GM12878 (cell line): ENCODE data around the gene DDX20. TPM values are rescaled to one million over a fixed set of nuclear protein-coding genes. Genes with fewer than 3 reads are reported as not detected.

Experiments used
- ATAC-seq: fragments of 200-7000 bp; cut with Tn5 transposase; 3 replicates; pipeline ENCODE4 v1.9.1; 2020; ENCODE audit warnings: mild to moderate bottlenecking, moderate library complexity
- BruUV-seq: library from RNA; stranded (reverse); fragments of 400-500 nt; replicated peaks from 2 replicates; lab custom pipeline; 2021; lab: Mats Ljungman, UMichigan
- CTCF ChIA-PET: fragments of 300-600 bp; sonication (Branson Sonifier 250); formaldehyde crosslinking; extraction: SDS; loops from one replicate; lab custom pipeline; 2021; ENCODE audit warnings: inconsistent platforms; lab: Yijun Ruan, JAX
- POLR2A ChIA-PET: fragments of 350-600 bp; formaldehyde crosslinking; extraction: SDS; loops from one replicate; lab custom pipeline; 2021; ENCODE audit warnings: inconsistent platforms; lab: Charles Lee
- RAD21 ChIA-PET: fragments of 300-600 bp; sonication (Branson Sonifier 250); formaldehyde crosslinking; loops from one replicate; lab custom pipeline; 2023; ENCODE audit warnings: antibody characterized with exemption; ENCODE audit not compliant: unreplicated experiment; lab: Charles Lee
- SMC1A ChIA-PET: fragments of 300-600 bp; sonication (Branson Sonifier 250); formaldehyde crosslinking; loops from one replicate; lab custom pipeline; 2023; ENCODE audit not compliant: unreplicated experiment, uncharacterized antibody; lab: Charles Lee
- DNase-seq: peaks from one replicate; pipeline ENCODE4 v3.0.0-alpha.2; 2011; ENCODE audit warnings: low read depth, low spot score
- FAIRE-seq: peaks from 3 replicates; lab custom pipeline; 2011; peaks lifted over from hg19 to GRCh38; lab: Jason Lieb, UNC
- H2AFZ ChIP-seq: 2 replicates; pipeline ENCODE4 v1.6.0; 2011; ENCODE audit warnings: low read depth, low read length, control low read depth; ENCODE audit not compliant: control insufficient read depth
- H3K27ac ChIP-seq: 2 replicates; pipeline ENCODE4 v1.5.1; 2011; ENCODE audit warnings: control low read depth; ENCODE audit not compliant: control insufficient read depth, insufficient read depth
- H3K27me3 ChIP-seq, 2 experiments: replicated peaks in 1 of 2; 2 replicates each; pipeline versions ENCODE4 v1.6.0 to v1.6.1; 2011; ENCODE audit warnings: low read length in 1 of 2; ENCODE audit not compliant: control insufficient read depth in 2 of 2, insufficient read depth in 2 of 2
- H3K36me3 ChIP-seq, 2 experiments: 2 replicates each; pipeline ENCODE4 v1.5.1; 2011; ENCODE audit warnings: low read length in 1 of 2; ENCODE audit not compliant: control insufficient read depth in 2 of 2, insufficient read depth in 2 of 2
- H3K4me1 ChIP-seq: 2 replicates; pipeline ENCODE4 v1.6.1; 2011; ENCODE audit warnings: mild to moderate bottlenecking, low read length, moderate library complexity, mixed read lengths; ENCODE audit not compliant: control insufficient read depth, insufficient read depth
- H3K4me2 ChIP-seq: 2 replicates; pipeline ENCODE4 v1.6.0; 2011; ENCODE audit warnings: control low read depth; ENCODE audit not compliant: control insufficient read depth, insufficient read depth
- H3K4me3 ChIP-seq: fragments of 200-600 bp; sonication (generic); 2 replicates; pipeline ENCODE4 v1.5.1; 2016
- H3K79me2 ChIP-seq: 2 replicates; pipeline ENCODE4 v1.6.0; 2011; ENCODE audit warnings: low read length; ENCODE audit not compliant: control insufficient read depth, insufficient read depth
- H3K9ac ChIP-seq: 2 replicates; pipeline ENCODE4 v1.8.0; 2011; ENCODE audit warnings: low read length, control low read depth, mixed read lengths; ENCODE audit not compliant: control insufficient read depth, insufficient read depth
- H3K9me3 ChIP-seq: replicated peaks from 3 replicates; pipeline ENCODE4 v1.5.1; 2011; ENCODE audit warnings: mild to moderate bottlenecking, low read length; ENCODE audit not compliant: control insufficient read depth, insufficient read depth
- H4K20me1 ChIP-seq: 2 replicates; pipeline ENCODE4 v1.6.0; 2011; ENCODE audit not compliant: control insufficient read depth, insufficient read depth
- BCL11A ChIP-seq: IDR thresholded peaks from 2 replicates; pipeline ENCODE4 v1.6.1; 2011; ENCODE audit warnings: low read depth, low read length
- CHD4 ChIP-seq: fragments of 200-600 bp; sonication (generic); IDR thresholded peaks from 2 replicates; pipeline ENCODE4 v1.6.1; 2016; ENCODE audit warnings: mild to moderate bottlenecking
- EGR1 ChIP-seq, 2 experiments: IDR thresholded peaks; 1 replicate in 1 of 2; 2 replicates in 1 of 2; pipeline ENCODE4 v1.6.1; 2011 to 2012; ENCODE audit warnings: low read depth in 2 of 2, low read length in 2 of 2, borderline replicate concordance in 1 of 2, mild to moderate bottlenecking in 1 of 2, moderate library complexity in 1 of 2
- JUND ChIP-seq: IDR thresholded peaks from 2 replicates; pipeline ENCODE4 v1.6.1; 2012; ENCODE audit warnings: low read depth, mild to moderate bottlenecking, low read length, improper control_type of control experiment, moderate library complexity
- MEF2A ChIP-seq: IDR thresholded peaks from 2 replicates; pipeline ENCODE4 v1.6.1; 2011; ENCODE audit warnings: low read depth, mild to moderate bottlenecking, low read length, moderate library complexity; ENCODE audit not compliant: insufficient read depth
- NFXL1 ChIP-seq: fragments of 450-650 bp; IDR thresholded peaks from 2 replicates; pipeline ENCODE4 v1.6.1; 2017; ENCODE audit warnings: antibody characterized with exemption, mild to moderate bottlenecking, borderline replicate concordance
- NKRF ChIP-seq: fragments of 450-650 bp; conservative IDR thresholded peaks from 2 replicates; pipeline ENCODE4 v1.6.1; 2017; ENCODE audit warnings: mild to moderate bottlenecking, moderate library complexity
- PKNOX1 ChIP-seq: fragments of 450-650 bp; IDR thresholded peaks from 2 replicates; pipeline ENCODE4 v1.6.1; 2016; ENCODE audit warnings: mild to moderate bottlenecking
- SREBF1 ChIP-seq: IDR thresholded peaks from 2 replicates; pipeline ENCODE4 v1.6.1; 2012; ENCODE audit warnings: mild to moderate bottlenecking, low read length
- TAF1 ChIP-seq: IDR thresholded peaks from 2 replicates; pipeline ENCODE4 v1.6.1; 2011; ENCODE audit warnings: mild to moderate bottlenecking, low read depth, low read length, borderline replicate concordance
- ZNF274 ChIP-seq: IDR thresholded peaks from one replicate; pipeline ENCODE4 v1.8.0; 2011; ENCODE audit not compliant: insufficient read length, insufficient read depth
- WGBS: methylation state at CpG from one replicate; pipeline ENCODE4 v1.1.6; 2016; ENCODE audit warnings: low lambda C conversion rate; ENCODE audit not compliant: insufficient replicate concordance, insufficient coverage; ENCODE audit errors: missing lambda C conversion rate; 5-methylcytosine and 5-hydroxymethylcytosine counted together
- in situ Hi-C: fragments of 300-500 bp; cut with MboI; formaldehyde crosslinking; loops from 9 replicates; pipeline ENCODE4 v1.14.3; 2018; ENCODE audit warnings: mixed read lengths
- intact Hi-C: fragments of 100-400 bp; cut with micrococcal nuclease; formaldehyde crosslinking; loops from one replicate; pipeline ENCODE4 v1.14.2; 2022; ENCODE audit not compliant: unreplicated experiment
- polyA plus RNA-seq, 11 experiments: library from polyadenylated mRNA; depleted of rRNA in 4 of 11; unstranded in 6 of 11; stranded (reverse) in 5 of 11; fragments of >200 nt; fragmentation: Nextera tagmentation in 4 of 11; fragmentation: Illumina TruSeq in 1 of 11; extraction: Ambion mirVana in 4 of 11; extraction: Trizol in 1 of 11; gene quantifications; 1 replicate in 1 of 11; 2 replicates in 10 of 11; pipeline versions ENCODE4 v1.2.1 to v1.2.3, GENCODE V29; 2011 to 2016; ENCODE audit warnings: inconsistent platforms in 2 of 11, missing spikeins in 2 of 11, low read depth in 1 of 11
- total RNA-seq, 4 experiments: library from RNA; depleted of rRNA in 3 of 4; stranded (reverse); fragments of >200 nt in 3 of 4; fragmentation: Illumina TruSeq in 1 of 4; extraction: Trizol in 1 of 4; gene quantifications; 2 replicates each; pipeline versions ENCODE4 v1.2.1 to v1.2.3, GENCODE V29; 2013 to 2021

DDX20 gene
- total and polyA plus RNA-seq, 10 of the 15 experiments (the other 5 are each of a cell fraction or from before 2014, with no cell fraction given), result 7.2 to 30.6 (median 25.1) TPM

- ChIA-PET POLR2A (no interaction called here), SMC1A (no interaction called here), CTCF (no interaction called here), RAD21 (no interaction called here)
- H3K4me2 ChIP-seq, result no peak overlapping the region
- FAIRE-seq, result no peak
- BruUV-seq, result no TSS peak
- H3K27me3 ChIP-seq, result peaks cover 0 to 6% of the 10 kb centered on the region in 2 experiments; a peak in 3 of 4 replicates
- in situ Hi-C loops (no loop called here), intact Hi-C loops (no loop called here)
- no peaks in the 10 kb centered on the region for H3K79me2 ChIP-seq
- WGBS, result 37% methylated on average over 6 of the region's 6 CpGs
- H3K9ac ChIP-seq, result no peak overlapping the region
- H3K9me3 ChIP-seq, result no peaks in the 10 kb centered on the region
- no peaks in the 10 kb centered on the region for H3K36me3 ChIP-seq
- no peaks in the 10 kb centered on the region for H3K4me1 ChIP-seq
- H3K4me3 ChIP-seq, result no peak overlapping the region
- no peaks in the 10 kb centered on the region for H4K20me1 ChIP-seq
- no peak overlapping the region for H3K27ac ChIP-seq
- TF ChIP-seq SREBF1, result no peak
- no peak for TF ChIP-seq MEF2A
- no peak for TF ChIP-seq PKNOX1
- no peak for TF ChIP-seq BCL11A
- TF ChIP-seq ZNF274, result no peak
- TF ChIP-seq NKRF, result no peak
- TF ChIP-seq JUND, result no peak
- TF ChIP-seq NFXL1, result no peak
- no peak for TF ChIP-seq EGR1 (IDR thresholded peaks at IDR 0.05; ENCODE audit: borderline replicate concordance in 1 of 2, low read depth in 2 of 2, low read length in 2 of 2)
- no peak for TF ChIP-seq CHD4
- TF ChIP-seq TAF1, result no peak
- no peak for ATAC-seq
- no peak for DNase-seq
- no peak overlapping the region for H2AFZ ChIP-seq
Observed at GRCh38 chr1:111802110-111802509, 46.4 kb downstream of the DDX20 start.
